Karpas-422 (cell line): ENCODE results near the gene EPC2. TPM values are rescaled to one million over a fixed set of nuclear protein-coding genes. Genes with fewer than 3 reads are reported as not detected.

ENCODE experiments used
- DNase-seq: peaks from one replicate; pipeline ENCODE4 v3.0.0-alpha.2; 2015
- H2AFZ ChIP-seq: fragments of 200-600 bp; sonication (generic); 2 replicates; pipeline ENCODE4 v1.6.1; 2014; ENCODE audit warnings: antibody characterized with exemption, low read length, mixed read lengths
- H3K27ac ChIP-seq: fragments of 200-600 bp; sonication (generic); 2 replicates; pipeline ENCODE4 v1.5.1; 2014; ENCODE audit warnings: mild to moderate bottlenecking, low read length, moderate library complexity
- H3K27me3 ChIP-seq: fragments of 200-600 bp; sonication (generic); 2 replicates; pipeline ENCODE4 v1.6.1; 2014; ENCODE audit warnings: low read length, mixed read lengths
- H3K36me3 ChIP-seq: fragments of 200-600 bp; sonication (generic); 2 replicates; pipeline ENCODE4 v1.6.1; 2014; ENCODE audit warnings: low read length, mixed read lengths; ENCODE audit not compliant: insufficient read depth
- H3K4me1 ChIP-seq: fragments of 200-600 bp; sonication (generic); 2 replicates; pipeline ENCODE4 v1.6.1; 2014; ENCODE audit warnings: mild to moderate bottlenecking, low read length, mixed read lengths
- H3K4me2 ChIP-seq: fragments of 200-600 bp; sonication (generic); 2 replicates; pipeline ENCODE4 v1.6.1; 2014; ENCODE audit warnings: low read length, low read depth, mild to moderate bottlenecking; ENCODE audit not compliant: poor library complexity, severe bottlenecking
- H3K4me3 ChIP-seq: fragments of 200-600 bp; sonication (generic); 2 replicates; pipeline ENCODE4 v1.5.1; 2014; ENCODE audit warnings: mild to moderate bottlenecking, antibody characterized with exemption, low read length, mixed read lengths
- H3K79me2 ChIP-seq: fragments of 200-600 bp; sonication (generic); 2 replicates; pipeline ENCODE4 v1.6.1; 2014; ENCODE audit warnings: mild to moderate bottlenecking, low read length, mixed read lengths
- H3K9ac ChIP-seq: fragments of 200-600 bp; sonication (generic); 2 replicates; pipeline ENCODE4 v1.6.0; 2014; ENCODE audit warnings: low read length
- H3K9me2 ChIP-seq: fragments of 200-600 bp; sonication (generic), shearing (Covaris generic); replicated peaks from 2 replicates; pipeline ENCODE4 v1.6.0; 2014; ENCODE audit warnings: mild to moderate bottlenecking, low read length, moderate library complexity; ENCODE audit not compliant: insufficient read depth
- H3K9me3 ChIP-seq: fragments of 300-700, 200-600 bp; sonication (generic); 2 replicates; pipeline ENCODE4 v1.6.1; 2014; ENCODE audit warnings: low read length, mixed read lengths
- H4K20me1 ChIP-seq: fragments of 200-600 bp; sonication (generic); 2 replicates; pipeline ENCODE4 v1.6.1; 2014; ENCODE audit warnings: mild to moderate bottlenecking, antibody characterized with exemption, low read length, low read depth; ENCODE audit not compliant: insufficient read depth
- total RNA-seq: library from RNA; depleted of rRNA; stranded (reverse); fragments of >200 nt; shearing (Covaris generic); gene quantifications from 2 replicates; pipeline ENCODE4 v1.2.3, GENCODE V29; 2014; ENCODE audit warnings: low replicate concordance

EPC2 gene
- total RNA-seq, 1 experiment from 2014 or later = 30.3 TPM

DNA sequence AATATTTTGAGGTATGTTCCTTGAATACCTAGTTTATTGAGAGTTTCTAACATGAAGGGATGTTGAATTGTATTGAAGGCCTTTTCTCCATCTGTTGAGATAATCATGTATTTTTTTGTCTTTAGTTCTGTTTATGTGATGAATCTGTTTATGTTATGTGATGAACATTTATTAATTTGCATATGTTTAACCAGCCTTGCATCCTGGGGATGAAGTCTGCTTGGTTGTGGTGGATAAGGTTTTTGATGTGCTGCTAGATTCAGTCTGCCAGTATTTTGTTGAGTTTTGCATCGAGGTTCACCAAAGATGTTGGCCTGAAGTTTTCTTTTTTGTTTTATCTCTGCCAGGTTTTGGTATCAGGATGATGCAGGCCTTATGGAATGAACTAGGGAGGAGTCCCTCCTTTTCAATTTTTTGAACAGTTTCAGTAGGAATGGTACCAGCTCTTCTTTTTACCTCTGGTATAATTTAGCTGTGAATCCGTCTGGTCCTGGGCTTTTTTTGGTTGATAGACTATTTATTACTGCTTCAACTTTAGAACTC is 71.9 kb downstream of the EPC2 start:
- Histone ChIP-seq H3K79me2 (peaks cover 100% of the 10 kb centered on the region), H3K9me3 (no peaks in the 10 kb centered on the region), H3K36me3 (no peaks in the 10 kb centered on the region), H3K27ac (no peak overlapping the region), H3K4me2 (peak overlapping the region; percentile 28), H3K4me3 (no peak overlapping the region), H3K4me1 (peaks cover 37% of the 10 kb centered on the region), H3K9me2 (no peaks in the 10 kb centered on the region), H4K20me1 (no peaks in the 10 kb centered on the region), H3K27me3 (no peaks in the 10 kb centered on the region), H2AFZ (no peak overlapping the region), H3K9ac (no peak overlapping the region)
- DNase-seq = no peak

- Histone ChIP-seq H3K9me2 (no peaks in the 10 kb centered on the region), H3K27ac (no peak overlapping the region), H3K4me1 (peaks cover 47% of the 10 kb centered on the region), H2AFZ (no peak overlapping the region), H3K4me2 (no peak overlapping the region), H3K79me2 (peaks cover 100% of the 10 kb centered on the region), H3K27me3 (no peaks in the 10 kb centered on the region), H3K36me3 (no peaks in the 10 kb centered on the region), H3K4me3 (no peak overlapping the region), H3K9ac (no peak overlapping the region), H3K9me3 (no peaks in the 10 kb centered on the region), H4K20me1 (no peaks in the 10 kb centered on the region)
- no peak for DNase-seq
These were observed 73.5 kb downstream of the EPC2 start for GRCh38 chr2:148718039-148718438.

GRCh38 chr2:148719195-148719749 is 74.7 kb downstream of the EPC2 start:
- H3K4me2 ChIP-seq = no peak overlapping the region
- H3K4me3 ChIP-seq = no peak overlapping the region
- no peaks in the 10 kb centered on the region for H3K9me2 ChIP-seq
- no peaks in the 10 kb centered on the region for H3K9me3 ChIP-seq
- peaks cover 46% of the 10 kb centered on the region for H3K4me1 ChIP-seq
- no peaks in the 10 kb centered on the region for H3K36me3 ChIP-seq
- H3K27ac ChIP-seq = no peak overlapping the region
- no peaks in the 10 kb centered on the region for H3K27me3 ChIP-seq
- no peak for DNase-seq
- peaks cover 99% of the 10 kb centered on the region for H3K79me2 ChIP-seq
- H2AFZ ChIP-seq = no peak overlapping the region
- H4K20me1 ChIP-seq = no peaks in the 10 kb centered on the region
- H3K9ac ChIP-seq = no peak overlapping the region

DNA sequence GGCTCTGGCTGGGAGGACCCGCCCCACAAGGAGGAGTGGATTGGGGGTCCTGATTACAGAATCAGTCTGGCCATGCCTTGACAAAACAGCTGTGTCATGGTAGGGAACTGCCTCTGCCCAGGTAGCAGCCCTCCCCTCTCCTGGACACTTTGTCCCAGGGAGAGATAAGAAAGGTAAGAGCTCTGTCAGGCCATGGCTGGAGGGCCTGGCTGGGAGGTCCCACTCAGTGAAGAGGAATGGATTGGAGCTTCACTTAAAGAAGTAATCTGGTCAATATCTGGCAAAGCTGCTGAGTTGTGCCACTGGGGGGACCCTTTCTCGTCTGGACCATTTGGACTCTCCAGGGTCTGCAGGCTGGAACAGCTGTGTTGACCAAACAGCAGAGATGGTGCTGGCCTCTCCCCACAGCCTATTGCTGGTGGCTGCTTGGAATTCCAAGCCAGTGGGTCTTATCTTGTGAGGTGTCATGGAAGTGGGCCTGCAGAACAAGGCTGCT is 75.4 kb downstream of the EPC2 start:
- Histone ChIP-seq H3K4me3 (no peak overlapping the region), H3K27ac (no peak overlapping the region), H3K36me3 (no peaks in the 10 kb centered on the region), H3K79me2 (peaks cover 99% of the 10 kb centered on the region), H3K4me1 (peaks cover 48% of the 10 kb centered on the region), H3K9me3 (no peaks in the 10 kb centered on the region), H3K9me2 (no peaks in the 10 kb centered on the region), H4K20me1 (no peaks in the 10 kb centered on the region), H3K27me3 (no peaks in the 10 kb centered on the region), H3K4me2 (no peak overlapping the region), H3K9ac (no peak overlapping the region), H2AFZ (no peak overlapping the region)
- no peak for DNase-seq

GRCh38 chr2:148720501-148721001 is 76.0 kb downstream of the EPC2 start:
- peaks cover 99% of the 10 kb centered on the region for H3K79me2 ChIP-seq
- H3K9me2 ChIP-seq = no peaks in the 10 kb centered on the region
- no peaks in the 10 kb centered on the region for H3K27me3 ChIP-seq
- H3K4me1 ChIP-seq = peaks cover 49% of the 10 kb centered on the region
- no peak overlapping the region for H3K27ac ChIP-seq
- no peak overlapping the region for H3K4me3 ChIP-seq
- no peak overlapping the region for H3K4me2 ChIP-seq
- DNase-seq = no peak
- H3K36me3 ChIP-seq = no peaks in the 10 kb centered on the region
- no peaks in the 10 kb centered on the region for H4K20me1 ChIP-seq
- H3K9ac ChIP-seq = no peak overlapping the region
- H2AFZ ChIP-seq = no peak overlapping the region
- no peaks in the 10 kb centered on the region for H3K9me3 ChIP-seq

- Histone ChIP-seq H3K9ac (no peak overlapping the region), H3K4me3 (no peak overlapping the region), H3K9me2 (no peaks in the 10 kb centered on the region), H2AFZ (no peak overlapping the region), H3K4me2 (no peak overlapping the region), H3K27ac (no peak overlapping the region; the same call in 1 of the 2 replicates), H3K27me3 (no peaks in the 10 kb centered on the region), H3K9me3 (no peaks in the 10 kb centered on the region), H3K4me1 (peaks cover 48% of the 10 kb centered on the region), H3K36me3 (no peaks in the 10 kb centered on the region), H4K20me1 (no peaks in the 10 kb centered on the region), H3K79me2 (peaks cover 99% of the 10 kb centered on the region)
- no peak for DNase-seq
These were observed 77.0 kb downstream of the EPC2 start for GRCh38 chr2:148721520-148721931.

DNA sequence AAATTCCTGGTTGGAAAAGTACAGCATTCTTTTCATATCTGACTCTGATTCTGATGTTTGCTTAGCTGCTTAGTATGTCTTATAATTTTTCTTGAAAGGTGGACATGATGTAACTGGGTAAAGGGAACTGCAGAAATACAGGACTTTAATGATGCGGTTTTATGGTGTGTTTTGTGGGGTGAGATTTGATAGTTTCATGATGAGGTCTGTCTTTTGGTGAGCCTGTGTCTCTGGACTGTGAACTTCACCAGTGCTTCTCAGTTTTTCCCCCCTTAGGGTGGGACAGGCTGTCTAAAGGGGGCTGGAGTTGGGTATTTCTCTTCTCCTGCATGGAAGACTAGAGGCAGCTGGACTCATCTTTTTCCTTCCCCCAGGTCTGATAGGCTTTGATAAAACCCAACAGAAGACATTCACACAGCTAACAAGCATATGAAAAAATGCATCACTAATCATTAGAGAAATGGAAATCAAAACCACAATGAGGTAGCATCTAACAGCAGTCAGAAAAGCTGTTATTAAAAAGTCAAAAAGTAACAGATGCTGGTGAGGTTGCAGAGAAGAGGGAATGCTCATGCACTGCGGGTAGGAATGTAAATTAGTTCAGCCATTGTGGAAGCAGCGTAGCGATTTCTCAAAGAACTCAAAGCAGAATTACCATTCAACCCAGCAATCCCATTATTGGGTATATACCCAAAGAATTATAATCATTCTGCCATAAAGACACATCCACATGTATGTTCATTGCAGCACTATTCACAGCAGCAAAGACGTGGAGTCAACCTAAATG is 77.6 kb downstream of the EPC2 start:
- Histone ChIP-seq H3K27me3 (no peaks in the 10 kb centered on the region), H3K4me1 (peaks cover 46% of the 10 kb centered on the region)
- DNase-seq = no peak

GRCh38 chr2:148725564-148725963 is 81.0 kb downstream of the EPC2 start:
- Histone ChIP-seq H3K4me2 (peak overlapping the region; percentile 11), H3K27ac (no peak overlapping the region), H3K79me2 (peaks cover 96% of the 10 kb centered on the region), H3K9ac (no peak overlapping the region), H4K20me1 (no peaks in the 10 kb centered on the region), H3K27me3 (no peaks in the 10 kb centered on the region), H3K36me3 (no peaks in the 10 kb centered on the region), H2AFZ (no peak overlapping the region), H3K4me3 (no peak overlapping the region), H3K4me1 (peaks cover 39% of the 10 kb centered on the region), H3K9me2 (no peaks in the 10 kb centered on the region), H3K9me3 (no peaks in the 10 kb centered on the region)
- peak; percentile 50 for DNase-seq

More for the DNA sequence above, 77.6 kb downstream of the EPC2 start:
- H3K9ac ChIP-seq = no peak overlapping the region
- H3K27ac ChIP-seq = no peak overlapping the region
- H4K20me1 ChIP-seq = no peaks in the 10 kb centered on the region
- H3K4me2 ChIP-seq = no peak overlapping the region
- H3K4me3 ChIP-seq = no peak overlapping the region
- H3K79me2 ChIP-seq = peaks cover 99% of the 10 kb centered on the region
- H3K9me2 ChIP-seq = no peaks in the 10 kb centered on the region
- no peak overlapping the region for H2AFZ ChIP-seq
- no peaks in the 10 kb centered on the region for H3K9me3 ChIP-seq
- no peaks in the 10 kb centered on the region for H3K36me3 ChIP-seq
